ENCODE measurements around the gene VARS2. TPM values are rescaled to one million over a fixed set of nuclear protein-coding genes. Genes with fewer than 3 reads are reported as not detected.

Gene VARS2
- total and polyA plus RNA-seq, 8 donors, result 34.0 to 54.3 (median 44.7) TPM

DNA sequence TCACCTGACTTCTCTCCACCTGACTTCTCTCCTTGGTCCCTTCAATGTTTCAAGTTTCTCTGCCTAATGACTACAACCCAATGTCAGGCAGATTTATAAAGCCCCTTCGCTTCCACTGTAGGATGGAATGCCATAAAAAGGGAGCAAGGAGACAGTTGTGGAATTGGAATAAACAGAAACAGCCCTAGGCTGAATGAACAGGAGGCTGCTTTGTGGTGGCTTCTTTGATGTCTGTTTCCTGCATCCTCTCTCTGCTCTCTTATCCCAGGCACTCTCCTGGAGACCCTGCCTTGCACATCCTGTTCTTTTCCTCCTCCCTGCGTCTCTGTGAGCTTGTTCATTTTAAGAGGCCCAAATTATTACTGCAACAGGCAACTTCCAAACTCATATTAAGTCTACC lies 43.7 kb downstream of the VARS2 start:
- H3K9me3 ChIP-seq, result no peaks in the 10 kb centered on the region
- TF ChIP-seq, protein P1, sequence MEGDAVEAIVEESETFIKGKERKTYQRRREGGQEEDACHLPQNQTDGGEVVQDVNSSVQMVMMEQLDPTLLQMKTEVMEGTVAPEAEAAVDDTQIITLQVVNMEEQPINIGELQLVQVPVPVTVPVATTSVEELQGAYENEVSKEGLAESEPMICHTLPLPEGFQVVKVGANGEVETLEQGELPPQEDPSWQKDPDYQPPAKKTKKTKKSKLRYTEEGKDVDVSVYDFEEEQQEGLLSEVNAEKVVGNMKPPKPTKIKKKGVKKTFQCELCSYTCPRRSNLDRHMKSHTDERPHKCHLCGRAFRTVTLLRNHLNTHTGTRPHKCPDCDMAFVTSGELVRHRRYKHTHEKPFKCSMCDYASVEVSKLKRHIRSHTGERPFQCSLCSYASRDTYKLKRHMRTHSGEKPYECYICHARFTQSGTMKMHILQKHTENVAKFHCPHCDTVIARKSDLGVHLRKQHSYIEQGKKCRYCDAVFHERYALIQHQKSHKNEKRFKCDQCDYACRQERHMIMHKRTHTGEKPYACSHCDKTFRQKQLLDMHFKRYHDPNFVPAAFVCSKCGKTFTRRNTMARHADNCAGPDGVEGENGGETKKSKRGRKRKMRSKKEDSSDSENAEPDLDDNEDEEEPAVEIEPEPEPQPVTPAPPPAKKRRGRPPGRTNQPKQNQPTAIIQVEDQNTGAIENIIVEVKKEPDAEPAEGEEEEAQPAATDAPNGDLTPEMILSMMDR (IDR thresholded peaks at IDR 0.05), result no peak
- peaks cover 7 to 16% of the 10 kb centered on the region in 2 donors for H3K4me1 ChIP-seq
- intact Hi-C loops (cut with DNase I), result no loop called here
- no peak overlapping the region for H3K4me3 ChIP-seq
- H3K27ac ChIP-seq, result no peak overlapping the region
- ATAC-seq (no peak), DNase-seq (no peak)
- peaks cover 0 to 69% of the 10 kb centered on the region in 2 donors for H3K27me3 ChIP-seq
- H3K36me3 ChIP-seq, result no peaks in the 10 kb centered on the region

DNA sequence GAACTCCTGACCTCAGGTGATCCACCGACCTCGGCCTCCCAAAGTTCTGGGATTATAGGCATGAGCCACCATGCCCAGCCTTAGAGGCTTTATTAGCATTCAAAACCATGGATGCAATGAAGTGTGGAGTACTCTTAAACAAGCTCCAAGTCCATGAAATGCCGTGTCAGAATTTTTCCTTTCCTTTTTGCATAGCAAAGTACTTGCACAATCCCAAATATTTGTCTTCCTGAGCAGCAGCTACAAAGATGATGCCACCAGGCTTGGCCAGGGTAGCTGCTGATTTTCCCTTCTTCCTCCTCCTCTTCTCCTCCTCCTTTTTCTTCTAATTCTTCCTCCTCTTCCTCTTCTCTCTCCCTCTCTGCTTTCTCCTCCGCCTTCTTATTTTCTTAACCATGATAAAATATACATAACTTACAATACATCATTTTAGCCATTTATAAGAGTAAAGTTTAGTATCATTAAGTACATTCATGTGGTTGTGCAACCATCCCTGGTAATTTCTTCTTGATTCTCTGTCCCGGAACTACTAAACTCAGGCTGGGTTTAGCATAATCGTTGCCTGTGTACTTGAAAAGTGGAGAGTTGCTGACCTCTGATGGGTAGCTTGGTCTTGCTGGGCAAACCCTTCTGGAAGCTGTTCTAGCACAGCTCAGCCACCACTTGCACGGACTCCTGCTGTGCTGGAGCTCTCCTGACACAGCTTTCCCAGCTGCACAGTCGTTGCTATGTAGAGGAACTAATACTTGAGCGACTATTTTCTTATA lies 47.1 kb downstream of the VARS2 start:
- intact Hi-C loops (cut with DNase I), result no loop called here
- DNase-seq, result no peak

DNA sequence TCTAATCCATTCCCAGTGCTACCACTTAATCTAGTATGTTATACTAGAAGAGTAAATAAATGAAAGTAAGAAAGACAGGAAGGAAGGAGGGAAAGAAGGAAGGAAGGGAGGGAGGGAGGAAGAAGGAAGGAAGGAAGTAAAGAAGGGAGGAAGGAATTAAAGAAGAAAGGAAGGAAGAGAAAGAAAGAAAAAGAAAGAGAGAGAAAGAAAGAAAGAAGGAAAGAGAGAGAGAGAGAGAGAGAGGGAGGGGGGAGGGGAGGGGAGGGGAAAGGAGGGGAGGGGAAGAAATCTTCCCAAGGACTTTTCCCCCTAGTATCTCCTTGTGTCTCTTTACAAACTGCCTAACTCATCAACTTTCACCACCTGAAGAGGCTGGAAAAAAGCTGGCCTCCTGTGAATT lies 48.7 kb downstream of the VARS2 start:
- Histone ChIP-seq H3K9me3 (no peaks in the 10 kb centered on the region), H3K36me3 (no peaks in the 10 kb centered on the region), H3K4me1 (no peaks in the 10 kb centered on the region), H3K4me3 (no peak overlapping the region), H3K27ac (no peak overlapping the region), H3K27me3 (peaks cover 0 to 20% of the 10 kb centered on the region in 2 donors)
- TF ChIP-seq, protein P1 (IDR thresholded peaks at IDR 0.05), result no peak
- intact Hi-C loops (cut with DNase I), result no loop called here
- DNase-seq, result no peak
- no peak for ATAC-seq

More for the DNA sequence above, 47.1 kb downstream of the VARS2 start:
- Histone ChIP-seq H3K4me1 (peaks cover 2 to 4% of the 10 kb centered on the region in 2 donors), H3K36me3 (no peaks in the 10 kb centered on the region), H3K9me3 (no peaks in the 10 kb centered on the region), H3K27ac (peak overlapping the region; percentile 24 to 33), H3K27me3 (peaks cover 0 to 36% of the 10 kb centered on the region in 2 donors), H3K4me3 (no peak overlapping the region)
- TF ChIP-seq, protein P1 (IDR thresholded peaks at IDR 0.05), result no peak
- ATAC-seq, result peak; percentile 92

DNA sequence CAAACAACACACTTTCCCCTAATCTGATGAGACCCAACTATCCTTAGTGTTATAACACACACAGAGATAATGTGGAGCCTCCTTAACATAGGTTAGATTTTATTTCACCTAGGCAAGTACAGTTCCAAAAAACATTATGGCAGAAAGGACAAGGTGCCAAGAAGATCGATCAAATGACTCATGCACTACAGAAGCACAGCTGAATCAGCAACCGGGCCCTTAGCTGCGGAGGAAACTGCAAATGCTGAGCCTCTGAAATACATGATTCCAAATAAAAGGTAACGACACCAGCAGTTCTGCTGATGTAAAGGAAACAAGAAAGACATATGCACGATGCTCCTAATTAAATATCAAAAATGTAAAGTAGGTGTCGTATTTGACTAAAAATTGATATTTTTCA lies 49.6 kb downstream of the VARS2 start:
- Histone ChIP-seq H3K27me3 (peaks cover 0 to 11% of the 10 kb centered on the region in 2 donors), H3K9me3 (no peaks in the 10 kb centered on the region), H3K27ac (no peak overlapping the region), H3K36me3 (no peaks in the 10 kb centered on the region), H3K4me3 (no peak overlapping the region), H3K4me1 (no peaks in the 10 kb centered on the region)
- TF ChIP-seq, protein P1 (IDR thresholded peaks at IDR 0.05), result no peak
- intact Hi-C loops (cut with DNase I), result no loop called here
- DNase-seq (no peak), ATAC-seq (no peak)

DNA sequence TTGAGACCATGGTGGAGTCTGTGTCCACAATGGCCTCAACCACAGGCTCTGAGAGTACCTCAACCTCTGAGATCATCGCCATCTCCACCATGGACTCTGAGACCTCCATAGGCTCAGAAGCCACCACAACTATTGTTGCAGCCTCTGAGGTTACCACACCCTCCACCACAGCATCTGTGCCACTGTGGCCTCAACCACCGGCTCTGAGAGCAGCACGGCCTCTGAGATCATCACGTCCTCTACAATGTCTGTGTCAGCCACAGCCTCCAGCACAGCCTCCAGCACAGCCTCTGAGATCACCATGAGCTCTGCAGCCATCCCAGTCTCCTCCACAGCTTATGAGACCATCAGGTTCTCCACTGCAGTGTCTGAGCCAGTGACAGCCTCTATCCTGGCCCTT lies 50.0 kb downstream of the VARS2 start:
- H3K4me1 ChIP-seq, result no peaks in the 10 kb centered on the region
- no peak for DNase-seq
- peaks cover 0 to 6% of the 10 kb centered on the region in 2 donors for H3K27me3 ChIP-seq
- no peak overlapping the region for H3K4me3 ChIP-seq
- H3K36me3 ChIP-seq, result no peaks in the 10 kb centered on the region
- H3K9me3 ChIP-seq, result no peaks in the 10 kb centered on the region
- H3K27ac ChIP-seq, result no peak overlapping the region
- TF ChIP-seq, protein P1 (IDR thresholded peaks at IDR 0.05), result no peak
- intact Hi-C loops (cut with DNase I), result no loop called here
- ATAC-seq, result no peak
